SH-SY5Y (cell line): ENCODE results near the gene DOCK4.

Source experiments
- GATA2 ChIP-seq: IDR thresholded peaks from 2 replicates; pipeline ENCODE4 v1.6.1; 2011; ENCODE audit warnings: mild to moderate bottlenecking, low read depth, low read length
- GATA3 ChIP-seq: IDR thresholded peaks from 2 replicates; pipeline ENCODE4 v1.6.1; 2011; ENCODE audit warnings: low read depth, mild to moderate bottlenecking, low read length, moderate library complexity

DOCK4 gene

GRCh38 chr7:112152186-112152585, 54.0 kb downstream of the DOCK4 start:
- TF ChIP-seq GATA2, result no peak

- TF ChIP-seq GATA3 (no peak), GATA2 (no peak)
These were observed 55.2 kb downstream of the DOCK4 start for GRCh38 chr7:112150823-112151641.

- TF ChIP-seq GATA3, result no peak
- no peak for TF ChIP-seq GATA2
These were observed 56.5 kb downstream of the DOCK4 start for GRCh38 chr7:112149734-112150133.

- no peak for TF ChIP-seq GATA2
- TF ChIP-seq GATA3, result no peak
These were observed 58.3 kb downstream of the DOCK4 start for GRCh38 chr7:112147793-112148361.

GRCh38 chr7:112145206-112145605, 61.0 kb downstream of the DOCK4 start:
- TF ChIP-seq GATA3 (no peak), GATA2 (no peak)

GRCh38 chr7:112144284-112145059, 61.7 kb downstream of the DOCK4 start:
- TF ChIP-seq GATA2, result no peak

GRCh38 chr7:112143582-112143981, 62.6 kb downstream of the DOCK4 start:
- no peak for TF ChIP-seq GATA3
- TF ChIP-seq GATA2, result no peak

- TF ChIP-seq GATA3 (no peak), GATA2 (no peak)
These were observed 63.1 kb downstream of the DOCK4 start for GRCh38 chr7:112143136-112143535.

GRCh38 chr7:112140600-112140999, 65.6 kb downstream of the DOCK4 start:
- no peak for TF ChIP-seq GATA3
- no peak for TF ChIP-seq GATA2

GRCh38 chr7:112138938-112139337, 67.3 kb downstream of the DOCK4 start:
- TF ChIP-seq GATA3, result 0 out of 2 replicates have a peak, but pooled peaks have one; percentile 44
- peak; percentile 80 for TF ChIP-seq GATA2

GRCh38 chr7:112138325-112138852, 67.8 kb downstream of the DOCK4 start:
- no peak for TF ChIP-seq GATA2
- no peak for TF ChIP-seq GATA3

GRCh38 chr7:112137141-112138101, 68.8 kb downstream of the DOCK4 start:
- no peak for TF ChIP-seq GATA3
- TF ChIP-seq GATA2, result no peak

- TF ChIP-seq GATA2 (no peak; the same call in 1 of the 2 replicates), GATA3 (no peak; the same call in 1 of the 2 replicates)
These were observed 69.8 kb downstream of the DOCK4 start for GRCh38 chr7:112136271-112137008.

GRCh38 chr7:112135815-112136214, 70.4 kb downstream of the DOCK4 start:
- TF ChIP-seq GATA3 (no peak; the same call in 1 of the 2 replicates), GATA2 (0 out of 2 replicates have a peak, but pooled peaks have one; percentile 15)
